ENCODE results near the gene FOXP4. TPM values are rescaled to one million over a fixed set of nuclear protein-coding genes. Genes with fewer than 3 reads are reported as not detected.

FOXP4 gene
- total and polyA plus RNA-seq, 2 of the 13 experiments (the other 11 are each of a cell fraction or from before 2014, with no cell fraction given), result 11.0 to 12.4 TPM

DNA sequence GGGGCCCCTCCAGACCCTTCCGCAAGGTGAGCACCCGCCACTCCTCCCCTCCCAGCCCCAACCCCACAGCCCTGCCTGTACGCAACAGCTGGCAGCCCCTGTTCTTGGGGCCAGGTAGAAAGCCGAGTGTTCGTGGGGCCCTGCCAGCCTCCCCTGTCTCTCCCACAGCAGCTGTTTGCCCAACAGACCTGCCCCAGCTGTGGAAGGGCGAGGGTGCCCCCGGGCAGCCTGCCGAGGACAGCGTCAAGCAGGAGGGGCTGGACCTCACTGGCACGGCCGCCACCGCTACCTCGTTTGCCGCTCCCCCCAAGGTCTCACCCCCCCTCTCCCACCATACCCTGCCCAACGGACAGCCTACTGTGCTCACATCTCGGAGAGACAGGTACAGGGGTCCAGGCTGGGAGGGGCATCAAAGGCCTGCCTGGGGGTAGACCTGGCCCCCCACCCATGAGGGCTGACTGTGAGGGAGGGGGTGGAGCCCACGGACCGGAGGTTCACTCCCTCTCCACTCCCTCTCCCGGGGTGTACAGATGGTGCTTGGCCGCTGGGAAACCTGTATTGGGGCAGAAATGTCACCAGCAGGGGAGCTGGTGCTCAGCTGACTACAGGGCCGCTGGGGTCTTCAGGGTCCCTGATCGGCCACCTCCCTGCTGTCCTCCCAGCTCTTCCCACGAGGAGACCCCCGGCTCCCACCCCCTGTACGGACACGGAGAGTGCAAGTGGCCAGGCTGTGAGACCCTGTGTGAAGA is 41.1 kb downstream of the FOXP4 start:
- ChIA-PET POLR2A (interaction anchor here (2.0 to 3.9 kb wide), 2 partner anchors 9 to 68 kb away, joined by 6 to 15 read pairs; no protein-coding TSS in a partner anchor), CTCF (ENCODE audit: low intra/inter-chr PET ratio, low total read pairs) (no interaction called here)
- TF ChIP-seq PCBP1 (IDR thresholded peaks at IDR 0.05; ENCODE audit: borderline replicate concordance, low read depth, low read length) (0 out of 2 replicates have a peak, but pooled peaks have one; percentile 24), NFE2L1 (CRISPR knock-in tag; IDR thresholded peaks at IDR 0.05; ENCODE audit: borderline replicate concordance) (no peak), ZSCAN31 (CRISPR knock-in tag; IDR thresholded peaks at IDR 0.05; ENCODE audit: low read depth) (no peak), ZNF34 (CRISPR knock-in tag; IDR thresholded peaks at IDR 0.05; ENCODE audit: borderline replicate concordance) (no peak), CHD2 (IDR thresholded peaks at IDR 0.05; ENCODE audit: low read depth, low read length) (no peak), POLR2G (IDR thresholded peaks at IDR 0.05; ENCODE audit: low read depth, low read length) (peak; percentile 35; the same call in 1 of the 2 replicates), AGO2 (optimal IDR thresholded peaks at IDR 0.05; ENCODE audit: low read depth, low read length) (peak; percentile 92), RBM39 (IDR thresholded peaks at IDR 0.05; ENCODE audit: low read depth, low read length, poor library complexity, severe bottlenecking) (peak; percentile 48), HOXD1 (CRISPR knock-in tag; IDR thresholded peaks at IDR 0.05) (no peak), ZNF569 (CRISPR knock-in tag; IDR thresholded peaks at IDR 0.05; ENCODE audit: borderline replicate concordance) (no peak), JUND (CRISPR knock-in tag; IDR thresholded peaks at IDR 0.05) (no peak), SNRNP70 (IDR thresholded peaks at IDR 0.05; ENCODE audit: low read depth, low read length) (no peak), HNRNPK (IDR thresholded peaks at IDR 0.05; ENCODE audit: low read depth, low read length, poor library complexity, severe bottlenecking) (peak; percentile 61)
- no peak overlapping the region for H3K9ac ChIP-seq (ENCODE audit: insufficient read depth, low read depth, low read length)
- no peaks in the 10 kb centered on the region for H3K9me3 ChIP-seq (ENCODE audit: low read length)
- no peak overlapping the region for H2AFZ ChIP-seq (ENCODE audit: low read length)
- FAIRE-seq (no peak), ATAC-seq (no peak), DNase-seq (ENCODE audit: low spot score) (no peak)
- H3K36me3 ChIP-seq (replicated peaks in 1 of 2; ENCODE audit: control insufficient read depth in 1 of 2, insufficient read depth in 2 of 2, low read length in 2 of 2), result peaks cover 62 to 98% of the 10 kb centered on the region in 2 experiments
- no TSS peak for BruUV-seq (replicated peaks)
- no peak overlapping the region for H3K27ac ChIP-seq (ENCODE audit: extremely low read length, insufficient read depth, low read length)
- H4K20me1 ChIP-seq (ENCODE audit: insufficient read depth, low read length), result peaks cover 17% of the 10 kb centered on the region; the same call in 1 of the 2 replicates
- no peak overlapping the region for H3K4me2 ChIP-seq (ENCODE audit: low read depth, low read length)
- peaks cover 48% of the 10 kb centered on the region for H3K4me1 ChIP-seq (ENCODE audit: insufficient read depth, low read length)
- no peaks in the 10 kb centered on the region for H3K27me3 ChIP-seq (ENCODE audit: control insufficient read depth in 1 of 2, insufficient read depth in 2 of 2, low read length in 2 of 2)
- no peaks in the 10 kb centered on the region for H3K79me2 ChIP-seq (ENCODE audit: insufficient read depth, low read length)
- in situ Hi-C loops (cut with HindIII; ENCODE audit: extremely low pct_ligation_motif_present, low pct_unique_long_range_greater_than_20kb), result loop anchor here (10.0 kb wide), 1 partner anchor 533 kb away; the partner anchor contains the start of gene APOBEC2
- WGBS (ENCODE audit: low lambda C conversion rate), result 99% methylated on average over 14 of the region's 26 CpGs
- H3K4me3 ChIP-seq (replicated peaks in 1 of 3; ENCODE audit: insufficient read depth in 1 of 3, low read depth in 2 of 3, low read length in 3 of 3), result no peak overlapping the region
- intact Hi-C loops (cut with micrococcal nuclease; ENCODE audit: unreplicated experiment), result no loop called here

Measured in HepG2 (cell line).